Right lobe of liver (tissue), 4 donors: ENCODE data around the gene DOCK2.

Experiments
- POLR2A ChIP-seq: fragments of 450-650 bp; IDR thresholded peaks from one replicate; pipeline ENCODE4 v1.6.1; 2017; ENCODE audit warnings: antibody characterized with exemption, mild to moderate bottlenecking
- TF ChIP-seq, protein P1 (sequence below), 4 donors: fragments of 200-600 bp in 3 of 4; fragments of 450-650 bp in 1 of 4; IDR thresholded peaks; one replicate each; pipeline versions ENCODE4 v1.5.1 to v1.8.0; 2016 to 2022; ENCODE audit warnings: antibody characterized with exemption in 4 of 4, mild to moderate bottlenecking in 2 of 4
- donor health status: DM: no; HTN: no; CAD: no.
- donor health status: DM: no; HTN: no; CAD: no.
- donor health status: DM: no; HTN: yes; CAD: no.

DNA sequence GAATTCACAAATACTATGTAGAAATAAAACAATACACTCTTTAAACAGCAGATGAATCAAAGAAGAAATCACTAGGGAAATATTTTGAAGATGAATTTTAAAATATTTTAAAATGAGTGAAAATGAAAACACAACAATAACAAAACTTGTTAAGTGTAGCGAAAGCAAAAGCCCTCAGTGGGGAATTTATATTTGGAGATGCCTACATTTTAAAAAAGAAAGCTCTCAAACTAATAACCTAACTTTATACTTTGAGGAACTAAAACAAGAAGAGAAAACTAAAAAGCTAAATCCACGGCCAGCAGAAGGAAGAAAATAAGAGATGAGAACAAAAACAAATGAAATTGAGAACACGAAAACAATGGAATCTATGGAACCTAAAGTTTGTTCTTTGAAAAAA is 30.8 kb upstream of the DOCK2 start:
- TF ChIP-seq, protein P1, sequence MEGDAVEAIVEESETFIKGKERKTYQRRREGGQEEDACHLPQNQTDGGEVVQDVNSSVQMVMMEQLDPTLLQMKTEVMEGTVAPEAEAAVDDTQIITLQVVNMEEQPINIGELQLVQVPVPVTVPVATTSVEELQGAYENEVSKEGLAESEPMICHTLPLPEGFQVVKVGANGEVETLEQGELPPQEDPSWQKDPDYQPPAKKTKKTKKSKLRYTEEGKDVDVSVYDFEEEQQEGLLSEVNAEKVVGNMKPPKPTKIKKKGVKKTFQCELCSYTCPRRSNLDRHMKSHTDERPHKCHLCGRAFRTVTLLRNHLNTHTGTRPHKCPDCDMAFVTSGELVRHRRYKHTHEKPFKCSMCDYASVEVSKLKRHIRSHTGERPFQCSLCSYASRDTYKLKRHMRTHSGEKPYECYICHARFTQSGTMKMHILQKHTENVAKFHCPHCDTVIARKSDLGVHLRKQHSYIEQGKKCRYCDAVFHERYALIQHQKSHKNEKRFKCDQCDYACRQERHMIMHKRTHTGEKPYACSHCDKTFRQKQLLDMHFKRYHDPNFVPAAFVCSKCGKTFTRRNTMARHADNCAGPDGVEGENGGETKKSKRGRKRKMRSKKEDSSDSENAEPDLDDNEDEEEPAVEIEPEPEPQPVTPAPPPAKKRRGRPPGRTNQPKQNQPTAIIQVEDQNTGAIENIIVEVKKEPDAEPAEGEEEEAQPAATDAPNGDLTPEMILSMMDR (IDR thresholded peaks at IDR 0.05): no peak
- no peak for TF ChIP-seq POLR2A
